Stromal cell of bone marrow (primary cell): ENCODE measurements around the gene CLEC4G.

Experiments
- DNase-seq: peaks from one replicate; pipeline ENCODE4 v3.0.0-alpha.2; 2012; ENCODE audit warnings: low read depth

Gene CLEC4G

DNA sequence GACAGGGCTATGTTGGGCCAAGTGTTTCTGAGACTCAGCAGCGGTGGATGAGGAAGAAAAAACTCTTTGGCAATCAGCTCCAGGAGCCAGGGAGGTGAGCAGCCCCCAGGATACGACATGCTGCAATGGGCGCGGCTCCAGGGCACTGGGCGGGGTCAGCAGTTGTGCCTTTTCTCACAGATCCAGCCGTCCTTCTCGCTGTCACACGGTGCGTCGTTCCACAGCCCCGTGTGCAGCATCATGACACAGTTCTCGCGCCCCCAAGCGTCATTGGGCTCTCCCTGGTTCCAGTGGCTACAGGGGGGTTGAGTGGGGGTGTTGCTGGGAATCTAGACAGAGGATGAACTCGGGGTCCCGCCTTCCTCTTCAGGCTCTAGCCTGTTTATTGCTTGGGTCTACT lies 2.7 kb downstream of the CLEC4G start:
- no peak for DNase-seq

DNA sequence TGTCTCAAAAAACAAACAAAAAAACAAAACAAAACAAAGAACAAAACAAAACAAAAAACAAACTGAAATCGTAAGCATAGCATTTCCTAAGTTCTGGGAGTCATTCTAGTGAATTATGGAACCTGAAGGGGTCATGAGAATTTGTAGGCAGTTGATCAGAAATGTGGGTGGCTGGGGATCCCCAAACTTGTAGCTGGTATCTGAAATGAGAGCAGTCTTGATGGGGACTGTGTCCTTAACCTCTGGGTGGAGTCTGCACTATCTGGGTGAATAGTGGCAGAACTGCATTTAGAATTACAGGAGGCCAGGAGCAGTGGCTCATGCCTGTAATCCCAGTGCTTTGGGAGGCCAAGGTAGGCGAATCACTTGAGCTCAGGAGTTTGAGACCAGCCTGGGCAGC lies 6.1 kb downstream of the CLEC4G start:
- no peak for DNase-seq

DNA sequence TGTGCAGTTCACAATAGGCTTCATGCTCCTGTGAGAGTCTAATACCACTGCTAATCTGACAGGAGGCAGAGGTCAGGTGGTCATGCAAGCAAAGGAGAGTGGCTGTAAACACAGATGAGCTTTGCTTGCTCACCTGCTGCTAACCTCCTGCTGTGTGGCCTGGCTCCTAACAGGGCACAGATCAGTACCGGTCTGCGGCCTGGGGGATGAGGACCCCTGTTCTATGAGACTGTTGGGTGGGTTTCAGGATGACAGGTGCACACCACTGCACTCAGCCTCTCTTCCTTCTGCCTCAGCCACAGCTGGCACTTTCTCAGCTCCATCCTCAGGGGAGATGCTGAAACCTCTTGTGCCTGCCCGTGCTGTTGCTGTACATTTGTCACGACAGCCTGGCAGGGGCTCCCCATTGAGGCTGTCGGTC lies 9.7 kb downstream of the CLEC4G start:
- no peak for DNase-seq

DNA sequence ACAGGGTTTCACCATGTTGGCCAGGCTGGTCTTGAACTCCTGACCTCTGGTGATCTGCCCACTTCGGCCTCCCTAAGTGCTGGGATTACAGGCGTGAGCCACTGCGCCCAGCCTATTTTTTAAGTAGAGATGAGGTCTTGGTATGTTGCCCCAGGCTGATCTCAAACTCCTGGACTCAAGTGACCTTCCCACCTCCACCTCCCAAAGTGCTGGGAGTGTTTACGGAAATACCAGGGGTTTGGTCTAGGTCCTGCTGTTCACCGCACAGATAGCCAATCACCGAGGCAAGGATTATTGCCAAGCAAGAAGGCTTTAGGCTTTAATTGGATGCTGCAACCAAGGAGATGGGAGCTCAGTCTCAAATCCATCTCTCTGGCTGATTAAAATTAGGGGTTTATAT lies 11.6 kb downstream of the CLEC4G start:
- DNase-seq = no peak

DNA sequence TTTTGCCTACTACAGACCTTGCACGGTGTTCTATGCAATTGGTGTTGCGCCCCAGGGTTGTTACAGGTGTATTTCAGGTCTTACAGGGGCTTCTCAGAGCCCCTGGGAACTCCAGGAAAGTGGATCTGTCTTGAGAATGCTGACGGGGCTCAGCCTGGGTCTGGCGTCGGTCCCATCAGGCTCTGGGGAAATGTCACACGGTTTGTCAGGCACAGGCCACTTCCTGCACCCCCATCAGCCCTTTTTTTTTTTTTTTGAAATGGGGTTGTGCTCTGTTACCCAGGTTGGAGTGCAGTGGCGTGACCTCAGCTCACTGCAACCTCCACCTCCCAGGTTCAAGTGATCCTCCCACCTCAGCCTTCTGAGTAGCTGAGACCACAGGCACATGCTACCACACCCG lies 13.2 kb downstream of the CLEC4G start:
- DNase-seq = no peak

DNA sequence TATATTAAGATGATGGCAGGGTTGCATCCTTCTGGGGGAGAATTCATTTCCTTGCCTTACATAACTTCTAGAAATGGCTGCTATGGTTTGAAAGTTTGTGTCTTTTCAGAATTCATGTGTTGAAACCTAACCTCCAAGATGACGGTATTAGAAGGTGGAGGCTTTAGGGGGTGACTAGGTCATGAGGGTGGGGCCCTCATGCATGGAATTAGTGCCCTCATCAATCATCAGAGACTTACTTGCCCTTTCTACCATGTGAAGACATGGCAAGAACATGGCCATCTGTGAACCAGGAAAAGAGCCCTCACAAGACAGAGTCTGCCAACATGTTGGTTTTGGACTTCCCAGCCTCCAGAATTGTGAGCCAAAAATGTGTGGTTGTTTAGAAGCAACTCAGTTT lies 15.1 kb downstream of the CLEC4G start:
- no peak for DNase-seq

DNA sequence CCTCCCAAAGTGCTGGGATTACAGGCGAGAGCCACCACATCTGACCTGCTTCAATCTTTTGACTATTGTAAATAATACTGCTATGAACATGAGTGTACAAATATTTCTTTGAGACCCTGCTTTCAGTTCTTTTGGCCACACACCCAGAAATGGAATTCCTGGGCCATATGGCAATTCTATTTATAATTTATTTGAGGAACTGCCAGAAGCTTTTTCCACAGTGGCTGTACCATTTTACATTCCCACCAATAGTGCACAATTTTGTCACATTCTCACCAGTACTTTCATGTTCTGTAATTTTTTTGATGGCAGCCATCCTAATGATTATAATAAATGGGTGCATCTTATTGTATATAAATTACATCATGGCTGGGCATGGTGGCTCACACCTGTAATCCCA lies 16.2 kb downstream of the CLEC4G start:
- no peak for DNase-seq

DNA sequence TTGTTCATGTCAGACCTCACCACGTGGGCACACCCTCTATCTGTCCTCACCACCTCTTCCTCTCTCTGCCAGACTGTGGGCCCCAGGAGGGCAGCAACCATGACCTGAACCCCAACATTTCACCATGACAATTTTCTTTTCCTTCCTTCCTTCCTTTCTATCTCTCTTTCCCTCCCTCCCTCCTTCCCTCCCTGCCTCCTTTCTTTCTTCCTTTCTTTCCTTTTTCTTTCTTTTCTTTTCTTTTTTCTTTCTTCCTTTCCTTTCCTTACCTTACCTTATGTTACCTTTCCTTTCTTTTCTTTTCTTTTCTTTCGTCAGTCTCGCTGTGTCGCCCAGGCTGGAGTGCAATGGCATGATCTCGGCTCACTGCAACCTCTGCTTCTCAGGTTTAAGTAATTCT lies 21.3 kb downstream of the CLEC4G start:
- no peak for DNase-seq

DNA sequence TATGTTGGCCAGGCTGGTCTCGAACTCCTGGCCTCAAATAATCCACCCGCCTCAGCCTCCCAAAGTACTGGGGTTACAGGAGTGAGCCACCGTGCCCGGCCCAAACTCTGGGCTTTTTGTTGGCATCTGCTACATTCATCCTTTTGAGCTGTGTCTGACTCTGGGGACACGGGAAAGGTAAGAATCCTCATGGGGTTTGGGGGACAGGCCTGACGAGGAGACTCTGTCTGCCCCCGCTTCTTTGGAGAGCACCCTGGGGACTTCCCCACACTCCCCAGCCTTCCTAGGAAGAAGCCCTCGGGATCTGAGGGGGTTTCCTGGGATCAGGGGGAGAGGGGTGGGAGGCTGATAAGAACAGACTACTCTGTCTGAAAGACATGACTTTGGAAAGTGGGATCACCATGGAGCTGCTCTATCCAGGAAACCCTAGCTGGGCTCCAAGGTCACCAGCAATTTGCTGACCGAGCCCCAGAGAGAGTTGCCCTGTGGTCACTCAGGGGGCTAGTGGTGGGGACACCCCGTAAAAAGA lies 21.9 kb downstream of the CLEC4G start:
- DNase-seq = no peak

DNA sequence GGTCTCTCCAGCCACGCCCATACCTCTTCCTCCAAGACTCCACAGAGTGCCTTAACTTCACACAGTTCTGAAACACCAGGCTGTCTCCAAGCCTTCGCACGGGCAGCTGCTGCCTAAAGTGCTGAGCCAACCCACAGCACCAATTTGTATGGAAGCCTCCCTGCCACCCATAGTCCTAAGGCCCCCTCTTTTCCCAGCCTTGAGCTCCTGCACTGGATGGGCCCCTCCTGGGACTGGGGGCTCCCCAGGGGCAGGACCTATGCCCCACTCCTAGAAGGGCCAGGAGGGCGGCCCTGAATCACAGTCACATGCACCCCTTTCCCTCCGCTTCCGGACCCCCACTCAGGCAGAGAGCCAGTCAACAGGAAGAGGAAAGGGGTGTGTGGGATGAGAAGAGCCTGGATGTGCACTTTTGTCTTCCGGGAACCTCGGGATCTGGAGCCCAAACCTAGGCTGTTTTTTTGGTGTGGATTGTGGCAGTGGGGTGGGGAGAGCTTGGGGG lies 24.9 kb downstream of the CLEC4G start:
- no peak for DNase-seq

DNA sequence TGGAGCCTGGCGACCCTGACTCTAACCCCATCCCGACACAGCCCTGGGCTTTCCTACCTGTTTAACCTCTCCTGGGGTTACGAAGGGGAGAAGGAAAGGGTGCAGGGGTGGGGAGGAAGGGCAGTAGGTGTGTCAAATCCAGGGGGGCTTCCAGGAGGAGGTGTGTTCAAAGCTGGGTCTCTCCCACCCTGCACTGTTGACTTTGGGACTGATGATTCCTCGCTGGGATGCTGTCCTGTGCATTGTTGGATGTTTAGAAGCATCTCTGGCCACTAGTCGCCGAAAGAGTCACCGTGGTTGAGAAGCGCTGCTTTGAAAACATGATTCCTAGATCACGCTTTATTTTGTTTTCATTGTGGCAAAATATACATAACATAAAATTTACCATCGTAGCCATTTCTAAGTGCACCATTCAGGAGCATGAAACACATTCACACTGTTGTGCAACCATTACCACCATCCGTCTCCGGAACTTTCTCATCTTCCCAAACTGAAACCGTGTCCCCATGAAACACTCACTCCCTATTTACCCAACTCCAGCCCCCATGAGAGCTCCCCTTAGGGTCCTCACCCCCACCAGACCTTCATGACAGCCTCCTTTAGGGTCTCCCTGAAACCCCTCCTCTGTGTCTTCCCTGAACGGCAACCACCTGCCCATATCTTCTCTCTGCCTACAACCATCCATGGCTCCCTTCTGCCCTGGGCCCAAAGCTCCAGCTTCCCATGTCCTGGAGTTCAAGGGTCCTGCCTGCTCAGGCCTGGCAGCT lies 25.5 kb downstream of the CLEC4G start:
- DNase-seq = no peak

DNA sequence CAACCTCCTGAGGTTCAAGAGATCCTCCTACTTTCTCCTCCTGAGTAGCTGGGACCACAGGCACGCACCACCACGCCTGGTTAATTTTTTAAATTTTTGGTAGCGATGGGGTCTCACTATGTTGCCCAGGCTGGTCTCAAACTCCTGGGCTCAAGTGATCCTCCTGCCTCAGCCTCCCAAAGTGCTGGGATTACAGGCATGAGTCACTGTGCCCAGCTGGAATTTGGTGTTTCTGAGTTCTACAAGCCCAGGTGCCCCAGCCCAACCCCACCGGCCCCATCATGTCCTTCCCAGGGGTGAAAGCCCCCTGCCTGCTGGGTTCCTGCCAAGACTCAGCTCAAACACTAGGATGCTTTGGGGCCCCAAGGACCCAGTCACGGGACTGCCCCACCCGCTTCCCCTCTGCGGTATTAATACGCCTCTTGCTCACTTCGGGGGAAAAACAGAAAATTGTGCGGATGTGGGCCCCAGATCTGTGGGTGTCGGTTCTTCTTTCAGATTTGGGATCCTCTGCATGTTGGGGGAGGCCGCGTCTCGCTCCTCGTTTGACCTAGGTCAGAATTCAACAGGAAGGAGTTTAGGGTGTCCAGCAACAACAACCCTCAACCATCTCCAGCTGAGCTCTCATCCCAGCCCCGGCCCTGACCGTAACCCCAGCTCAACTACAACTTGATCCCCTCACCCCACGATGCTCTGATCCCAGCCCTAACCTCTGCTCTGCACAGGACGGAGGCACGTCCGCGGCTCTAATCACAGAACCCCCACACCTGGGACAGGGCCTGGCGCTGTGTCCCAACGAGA lies 26.3 kb downstream of the CLEC4G start:
- DNase-seq = no peak

DNA sequence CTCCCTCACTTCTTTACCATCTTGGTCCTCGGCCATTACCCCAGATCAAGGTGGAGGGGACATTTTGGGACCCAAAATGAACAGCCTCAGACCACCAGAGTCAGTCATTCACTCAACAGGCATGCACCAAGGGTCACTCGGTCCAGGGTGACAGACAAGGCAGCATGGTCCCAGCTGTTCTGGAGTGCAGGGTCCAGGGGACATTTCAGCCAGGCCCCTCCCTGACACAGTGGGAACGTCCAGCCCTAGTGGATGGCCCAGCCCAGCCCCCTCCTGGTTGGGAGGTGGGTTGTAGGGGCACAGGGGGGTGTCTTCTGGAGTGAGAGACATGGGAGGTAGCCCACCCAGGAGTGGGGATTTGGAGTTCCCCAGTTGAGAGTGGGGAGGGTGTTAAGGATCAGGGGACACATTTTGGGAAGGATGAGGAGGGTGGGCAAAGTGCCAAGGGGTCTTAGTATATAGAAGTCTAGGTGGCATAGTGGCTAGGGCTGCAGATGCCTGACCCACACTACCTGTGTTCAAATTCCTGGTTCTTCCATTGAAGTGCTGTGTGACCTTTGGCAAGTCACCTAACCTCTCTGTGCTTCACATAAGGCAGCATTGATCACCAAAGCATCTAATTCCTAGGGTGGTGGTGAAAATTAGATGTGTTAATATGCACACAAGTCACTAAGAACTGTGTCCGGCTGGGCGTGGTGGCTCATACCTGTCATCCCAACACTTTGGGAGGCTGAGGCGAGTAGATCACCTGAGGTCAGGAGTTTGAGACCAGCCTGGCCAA lies 27.4 kb downstream of the CLEC4G start:
- DNase-seq = no peak

DNA sequence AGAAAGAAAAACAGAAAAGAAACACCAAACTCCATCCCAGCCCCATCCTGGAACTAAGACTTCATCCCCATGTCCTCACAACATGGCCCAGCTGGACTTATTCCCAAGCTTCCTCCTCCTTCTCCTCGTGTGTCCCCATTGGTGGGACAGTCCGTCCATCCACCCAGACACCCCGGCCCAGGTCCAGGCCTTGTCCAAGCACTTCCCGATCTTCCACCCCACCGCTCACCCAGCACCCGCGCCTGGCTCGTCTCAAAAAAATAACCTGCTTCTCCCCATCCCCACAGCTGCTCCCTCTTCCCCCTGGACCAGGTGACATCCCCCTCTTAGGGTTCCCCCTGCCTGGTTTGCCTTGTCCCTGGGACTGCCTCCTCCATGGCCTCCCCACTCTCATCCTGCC lies 28.6 kb downstream of the CLEC4G start:
- no peak for DNase-seq

DNA sequence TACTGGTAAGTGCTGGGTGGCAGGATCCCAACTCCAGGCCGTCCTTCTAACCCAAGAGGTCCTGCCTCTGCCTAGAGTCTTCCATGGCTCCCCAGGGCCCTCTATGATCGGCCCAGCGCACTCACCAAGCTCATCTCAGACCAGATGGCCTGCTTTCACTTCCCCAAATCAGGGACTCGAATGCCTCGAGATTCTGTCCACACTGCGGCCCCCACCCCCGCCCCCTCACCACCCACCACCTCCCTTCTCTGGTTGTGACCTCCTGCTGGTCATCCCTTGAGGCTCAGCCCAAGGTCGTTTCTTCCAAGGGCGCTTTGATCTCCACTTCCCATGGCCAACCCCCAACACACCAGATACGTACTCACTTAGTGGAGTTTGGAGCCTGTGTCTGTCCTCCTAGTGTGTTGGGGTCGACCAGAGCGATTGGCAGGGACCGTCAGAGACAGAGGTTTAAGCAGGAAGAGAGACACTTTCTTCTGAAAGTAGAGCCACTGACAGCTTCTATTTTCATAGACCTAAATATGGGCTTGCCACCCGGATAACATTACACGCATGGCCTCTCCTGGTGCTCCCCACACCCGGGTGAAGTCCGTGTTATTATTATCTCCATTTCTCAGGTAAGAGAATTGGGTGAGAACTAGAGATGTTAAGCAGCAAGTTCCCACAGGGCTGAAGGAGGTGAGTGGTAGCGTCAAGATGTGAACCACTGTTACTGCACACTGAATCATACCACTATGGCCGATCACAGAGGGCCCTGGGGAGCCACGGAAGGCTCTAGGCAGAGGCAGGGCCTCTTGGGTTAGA lies 30.1 kb downstream of the CLEC4G start, which contains the start of gene FCER2:
FCER2 (minus strand) TSS at position 478 of the 804 bp plus-strand sequence. CDS start 2,371 bp downstream, outside the sequence.
- no peak for DNase-seq

DNA sequence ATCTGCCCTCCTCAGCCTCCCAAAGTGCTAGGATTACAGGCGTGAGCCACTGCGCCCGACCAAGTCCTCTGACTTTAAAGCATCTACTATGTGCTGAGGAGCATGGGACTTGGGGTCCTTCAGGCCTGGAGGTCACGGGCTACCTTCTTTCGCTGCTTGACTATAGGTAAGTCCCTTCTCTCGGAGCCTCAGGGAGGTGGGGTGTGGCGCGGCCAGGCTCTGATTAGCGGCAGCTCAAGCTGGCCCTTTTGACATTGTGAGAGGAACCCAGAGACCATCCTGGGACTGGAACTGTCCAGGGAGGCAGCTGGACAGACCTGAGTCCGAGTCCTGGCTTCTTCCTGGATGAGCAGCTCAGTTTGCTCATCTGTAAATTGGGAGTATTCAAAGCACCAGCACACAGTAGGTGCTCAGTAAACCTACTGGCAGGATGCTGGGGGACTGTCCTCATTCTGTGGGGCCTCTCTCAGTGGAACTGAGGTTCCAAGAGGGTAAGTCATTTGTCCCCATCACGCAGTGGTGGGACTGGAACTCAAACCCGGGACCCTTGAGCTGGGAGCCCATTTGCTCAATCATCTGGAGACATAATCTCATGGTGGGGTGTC lies 30.8 kb downstream of the CLEC4G start:
- no peak for DNase-seq

DNA sequence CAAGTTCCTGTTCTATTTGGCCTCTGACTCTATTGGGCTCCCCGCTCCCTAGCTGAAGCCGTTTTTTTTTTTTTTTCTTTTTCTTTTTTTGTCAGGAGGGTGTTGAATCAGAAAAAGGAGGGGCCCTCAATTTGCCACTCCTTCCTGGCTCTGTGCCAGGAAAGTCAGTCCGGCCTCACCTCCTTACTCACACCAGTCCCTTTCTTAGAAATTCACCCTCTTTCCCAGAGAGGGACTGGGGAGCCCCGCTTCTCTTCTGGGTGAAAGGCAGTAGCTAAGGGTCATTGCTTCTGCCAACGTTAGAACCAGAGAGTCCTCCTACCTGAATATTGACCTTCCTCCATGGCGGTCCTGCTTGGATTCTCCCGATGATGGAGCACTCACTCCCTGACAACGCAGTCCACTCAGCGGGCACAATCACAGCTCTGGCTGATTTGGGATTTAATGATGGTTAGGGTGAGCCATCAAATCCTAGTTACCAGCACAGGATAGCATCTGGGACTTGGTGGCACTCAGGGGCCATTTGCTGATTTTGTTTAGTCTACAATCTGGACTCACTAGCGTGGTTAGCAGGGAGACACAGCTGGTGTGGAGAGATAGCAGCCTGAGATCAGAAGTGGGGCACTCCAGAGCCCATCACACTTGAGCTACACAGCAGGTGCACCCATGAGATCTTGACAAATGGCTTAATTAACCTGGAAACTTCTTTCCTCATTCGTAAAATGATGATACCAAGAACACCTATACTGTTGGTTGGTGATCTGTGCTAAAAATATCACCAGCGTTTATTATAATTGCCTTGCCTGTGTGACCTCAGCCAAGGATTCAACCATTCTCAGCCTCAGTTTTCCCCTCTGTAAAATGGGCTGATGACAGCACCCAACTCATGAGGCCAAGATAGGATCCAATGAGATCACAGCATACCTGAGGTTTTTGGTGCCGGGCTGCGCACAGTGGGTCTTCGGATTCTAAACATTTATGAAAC lies 32.2 kb downstream of the CLEC4G start:
- no peak for DNase-seq

DNA sequence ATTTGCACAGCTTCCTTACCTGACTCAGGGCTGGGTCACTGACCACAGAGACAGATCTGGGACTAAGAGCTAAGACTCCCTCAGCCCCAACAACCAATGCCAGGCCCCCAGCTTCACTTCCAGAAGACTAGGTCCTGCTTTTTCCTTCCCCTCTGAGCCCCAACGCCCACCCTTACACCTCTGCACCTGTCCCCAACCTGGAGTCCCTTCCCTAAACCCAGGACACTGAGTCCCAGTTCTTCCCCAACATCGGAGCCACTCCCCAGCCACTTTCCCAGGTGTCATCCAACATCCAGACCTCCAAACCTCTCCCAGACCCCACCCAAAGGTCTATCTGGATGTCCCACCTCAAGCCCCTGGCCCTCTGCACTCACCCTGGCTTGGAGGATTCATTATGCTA lies 32.9 kb downstream of the CLEC4G start:
- no peak for DNase-seq

DNA sequence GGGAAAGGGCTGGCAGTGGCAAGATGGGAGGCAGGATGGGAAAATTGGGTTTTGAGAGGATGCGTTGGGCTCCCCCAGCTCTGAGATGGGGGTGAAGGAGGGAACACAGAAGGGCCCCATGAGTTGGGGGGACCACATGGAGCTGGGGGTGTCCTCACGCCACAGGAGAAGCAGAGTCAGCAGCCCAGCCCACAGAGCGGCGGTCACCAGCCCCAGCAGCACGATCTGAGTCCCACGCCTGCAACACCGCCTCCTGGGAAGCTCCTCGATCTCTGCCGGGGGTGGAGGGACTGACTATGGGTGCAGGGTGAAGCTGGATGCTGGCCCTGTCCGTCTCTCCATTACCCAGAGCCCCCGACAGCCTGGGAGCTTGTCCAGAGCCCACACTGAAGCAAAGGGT lies 33.3 kb downstream of the CLEC4G start:
- DNase-seq = no peak
